Stimulated activated naive B cell treated with anti-CD40 and anti-IgM and Interleukin-4, amounts not matched to agents 10 μg/mL and 1 μg/mL and 100 μg/mL, for 72 hours (primary cell): ENCODE results near the gene ESYT1.
"Not testable (repeated sequence)": the region's sequence is repeated elsewhere in the genome, so short reads cannot be mapped to it uniquely, and the experiment has no call there.

Experiments used
- ATAC-seq, 2 donors: fragments of 150-1000 bp; cut with Tn5 transposase; replicated peaks; 2 replicates each; pipeline ENCODE4 v1.10.0; 2021; ENCODE audit warnings: moderate library complexity in 1 of 2
- DNase-seq: peaks from one replicate; pipeline ENCODE4 v3.0.0; 2021
- H3K27ac Mint-ChIP-seq: one replicate; pipeline ENCODE4 v1.8.0; 2022; ENCODE audit warnings: mild to moderate bottlenecking, mixed read lengths
- H3K27me3 Mint-ChIP-seq, 2 donors: one replicate each; pipeline ENCODE4 v1.8.0; 2022; ENCODE audit warnings: mixed read lengths in 2 of 2
- H3K36me3 Mint-ChIP-seq, 2 donors: one replicate each; pipeline ENCODE4 v1.8.0; 2022; ENCODE audit warnings: mixed read lengths in 2 of 2, mild to moderate bottlenecking in 1 of 2
- H3K4me1 Mint-ChIP-seq, 2 donors: one replicate each; pipeline ENCODE4 v1.8.0; 2022; ENCODE audit warnings: mixed read lengths in 2 of 2, mild to moderate bottlenecking in 1 of 2
- H3K4me3 Mint-ChIP-seq, 2 donors: one replicate each; pipeline ENCODE4 v1.8.0; 2022; ENCODE audit warnings: mild to moderate bottlenecking in 2 of 2, mixed read lengths in 2 of 2, moderate library complexity in 1 of 2
- H3K9me3 Mint-ChIP-seq, 2 donors: one replicate each; pipeline ENCODE4 v1.8.0; 2022; ENCODE audit warnings: mixed read lengths in 2 of 2, mild to moderate bottlenecking in 1 of 2

The ESYT1 gene

DNA sequence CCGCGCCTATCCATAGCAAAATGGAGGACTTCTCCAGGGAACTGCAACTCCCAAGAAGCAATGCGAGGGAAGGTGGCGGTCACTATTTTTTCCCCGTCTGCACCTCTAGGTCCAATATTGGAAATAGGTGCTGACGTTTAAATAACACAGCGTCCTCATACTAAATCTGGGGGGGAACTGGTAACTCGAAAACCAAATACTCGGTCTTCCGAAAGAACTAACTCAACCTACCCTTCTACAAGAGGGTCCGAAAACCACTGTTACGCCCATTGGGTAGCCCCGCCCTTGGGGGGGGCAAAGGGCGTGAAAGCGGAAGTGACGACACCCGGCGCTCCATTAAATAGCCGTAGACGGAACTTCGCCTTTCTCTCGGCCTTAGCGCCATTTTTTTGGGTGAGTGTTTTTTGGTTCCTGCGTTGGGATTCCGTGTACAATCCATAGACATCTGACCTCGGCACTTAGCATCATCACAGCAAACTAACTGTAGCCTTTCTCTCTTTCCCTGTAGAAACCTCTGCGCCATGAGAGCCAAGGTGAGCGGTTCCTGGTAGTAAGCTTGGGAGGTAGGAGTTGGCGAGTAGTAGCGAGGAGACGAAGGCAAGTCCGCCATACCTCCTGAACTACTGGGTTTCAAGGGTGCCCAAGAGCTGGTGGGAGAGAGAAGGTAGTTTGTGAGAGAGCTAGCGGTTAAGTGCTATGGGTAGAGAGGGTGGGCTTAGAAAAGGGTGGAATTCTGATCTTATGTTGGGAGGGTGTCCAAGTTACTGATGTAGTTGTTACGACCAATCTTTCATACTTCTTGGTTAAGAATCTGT, 11.6 kb upstream of the ESYT1 start, which contains the start of gene RPL41:
Gene RPL41, plus strand, starts transcription at position 367 of the 815 bp plus-strand sequence.
- Mint-ChIP-seq H3K9me3 (no peaks in the 10 kb centered on the region), H3K4me3 (peak within 1 kb of the TSS; percentile 99 to 100), H3K36me3 (peaks cover 42 to 61% of the 10 kb centered on the region in 2 donors), H3K4me1 (peaks cover 29 to 51% of the 10 kb centered on the region in 2 donors), H3K27ac (peak within 1 kb of the TSS; percentile 100), H3K27me3 (peaks cover 0 to 4% of the 10 kb centered on the region in 2 donors)
- DNase-seq (peak; percentile 89), ATAC-seq (peak; percentile 50 to 61)

DNA sequence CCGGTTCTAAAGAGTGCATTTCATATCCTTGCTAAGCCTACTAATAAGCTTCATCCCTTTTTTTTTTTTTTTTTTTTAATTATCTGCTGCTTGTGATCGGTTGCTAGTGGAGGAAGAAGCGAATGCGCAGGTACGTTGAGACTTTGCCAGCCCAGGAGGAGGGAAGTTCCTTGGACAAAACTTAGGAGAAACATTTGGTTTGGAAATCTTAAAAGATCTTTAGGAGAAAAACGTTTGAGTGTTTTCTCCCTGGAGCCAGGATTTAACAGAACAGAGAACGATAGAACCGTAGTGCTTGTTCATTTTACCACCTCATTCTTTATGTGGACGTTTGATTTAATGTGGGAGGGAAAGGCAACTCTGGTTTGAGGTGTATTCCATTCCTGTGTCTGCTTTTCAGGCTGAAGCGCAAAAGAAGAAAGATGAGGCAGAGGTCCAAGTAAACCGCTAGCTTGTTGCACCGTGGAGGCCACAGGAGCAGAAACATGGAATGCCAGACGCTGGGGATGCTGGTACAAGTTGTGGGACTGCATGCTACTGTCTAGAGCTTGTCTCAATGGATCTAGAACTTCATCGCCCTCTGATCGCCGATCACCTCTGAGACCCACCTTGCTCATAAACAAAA, 10.9 kb upstream of the ESYT1 start:
- Mint-ChIP-seq H3K4me1 (peaks cover 29 to 55% of the 10 kb centered on the region in 2 donors), H3K27ac (peak overlapping the region; percentile 100), H3K36me3 (peaks cover 44 to 63% of the 10 kb centered on the region in 2 donors), H3K4me3 (peak overlapping the region; percentile 99 to 100)
- not testable (repeated sequence) for DNase-seq, H3K9me3 Mint-ChIP-seq, H3K27me3 Mint-ChIP-seq, ATAC-seq

DNA sequence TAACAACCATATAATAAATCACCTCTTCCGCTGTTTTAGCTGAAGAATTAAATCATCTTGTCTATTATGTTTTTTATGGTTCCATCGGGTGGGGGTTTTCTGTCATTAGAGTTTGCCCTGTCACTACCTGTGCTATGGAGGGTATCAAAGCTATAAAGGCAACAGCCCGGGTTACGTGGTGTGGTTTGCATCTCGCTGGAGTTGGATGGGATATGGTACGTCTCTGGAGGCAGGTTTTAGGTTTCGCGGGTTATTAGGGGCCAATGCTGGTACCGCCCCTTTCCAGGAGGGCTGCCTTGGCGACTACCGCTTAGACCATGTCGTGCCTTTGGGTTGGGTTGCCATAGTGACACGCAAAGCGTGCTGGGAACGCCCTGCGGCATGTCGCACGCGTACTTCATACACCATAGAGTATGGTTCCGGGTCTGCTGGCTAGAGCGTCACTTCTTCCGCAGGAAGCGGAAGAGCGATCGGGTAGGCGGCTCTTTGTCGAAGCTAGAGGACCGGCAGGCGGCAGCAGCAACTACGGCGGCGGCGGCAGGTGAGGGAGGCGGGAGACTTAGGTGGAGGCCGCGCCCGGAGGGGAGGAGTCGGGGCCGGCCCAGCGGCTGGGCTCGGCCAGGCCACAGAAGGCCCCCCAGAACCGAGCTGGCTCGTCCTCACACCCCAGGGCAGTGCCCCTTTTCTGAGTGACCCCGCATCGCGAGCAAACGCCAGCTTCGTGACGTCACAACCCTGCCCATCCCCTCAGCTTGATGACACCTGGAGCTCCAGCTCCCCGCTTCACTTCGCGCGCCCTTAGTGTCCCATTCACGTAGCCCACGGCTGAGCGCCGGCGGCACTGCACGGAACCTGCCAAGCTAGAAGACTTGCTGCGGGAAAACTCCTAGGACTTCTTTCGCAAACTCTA, 10.0 kb upstream of the ESYT1 start, which contains the start of gene ZC3H10:
Gene ZC3H10, plus strand, starts transcription at position 489 of the 910 bp plus-strand sequence. CDS start 2,297 bp downstream, outside the sequence.
- Mint-ChIP-seq H3K9me3 (no peaks in the 10 kb centered on the region), H3K4me3 (peak within 1 kb of the TSS; percentile 99 to 100), H3K4me1 (peaks cover 29 to 55% of the 10 kb centered on the region in 2 donors), H3K36me3 (peaks cover 39 to 55% of the 10 kb centered on the region in 2 donors), H3K27me3 (peaks cover 0 to 4% of the 10 kb centered on the region in 2 donors), H3K27ac (peak within 1 kb of the TSS; percentile 100)
- DNase-seq (peak; percentile 98), ATAC-seq (peak; percentile 86 to 88)

DNA sequence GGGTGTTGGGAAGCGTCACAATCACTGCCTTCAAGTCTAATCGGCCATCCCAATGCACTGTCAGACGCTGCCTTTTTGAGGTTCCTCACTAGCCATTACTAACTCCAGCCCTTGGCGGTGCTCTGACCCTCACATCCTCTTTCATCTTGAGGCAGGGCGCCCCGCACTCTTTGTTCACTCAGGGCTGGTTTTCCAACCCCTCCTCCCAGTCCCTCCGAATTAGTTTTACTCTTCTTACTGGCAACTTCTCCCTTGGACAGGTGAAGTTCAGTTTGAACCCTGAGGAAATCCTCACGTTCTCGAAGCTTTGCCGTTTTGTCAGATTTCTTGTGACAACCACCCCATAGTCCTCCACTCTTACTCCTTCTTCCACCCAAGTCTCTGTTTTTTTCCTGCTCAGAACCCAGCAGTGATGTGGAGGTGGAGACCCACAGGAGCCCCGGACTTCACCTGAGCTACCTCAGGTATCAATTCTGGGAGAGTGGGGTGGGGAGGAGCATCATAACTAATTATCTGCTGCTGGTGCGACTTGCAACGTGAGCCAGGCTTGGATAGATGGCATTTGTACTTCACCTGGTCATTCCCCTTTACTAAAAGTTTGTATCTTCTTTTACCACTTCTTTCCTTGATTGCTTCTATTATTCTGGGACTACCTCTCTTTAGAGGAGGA, 9.2 kb upstream of the ESYT1 start:
- H3K27me3 Mint-ChIP-seq: peaks cover 0 to 4% of the 10 kb centered on the region in 2 donors
- H3K36me3 Mint-ChIP-seq: peaks cover 31 to 49% of the 10 kb centered on the region in 2 donors
- ATAC-seq (peak; percentile 12 to 20), DNase-seq (no peak)
- H3K4me1 Mint-ChIP-seq: peaks cover 27 to 48% of the 10 kb centered on the region in 2 donors
- peak overlapping the region; percentile 100 for H3K27ac Mint-ChIP-seq
- peak overlapping the region; percentile 99 to 100 for H3K4me3 Mint-ChIP-seq
- H3K9me3 Mint-ChIP-seq: no peaks in the 10 kb centered on the region

DNA sequence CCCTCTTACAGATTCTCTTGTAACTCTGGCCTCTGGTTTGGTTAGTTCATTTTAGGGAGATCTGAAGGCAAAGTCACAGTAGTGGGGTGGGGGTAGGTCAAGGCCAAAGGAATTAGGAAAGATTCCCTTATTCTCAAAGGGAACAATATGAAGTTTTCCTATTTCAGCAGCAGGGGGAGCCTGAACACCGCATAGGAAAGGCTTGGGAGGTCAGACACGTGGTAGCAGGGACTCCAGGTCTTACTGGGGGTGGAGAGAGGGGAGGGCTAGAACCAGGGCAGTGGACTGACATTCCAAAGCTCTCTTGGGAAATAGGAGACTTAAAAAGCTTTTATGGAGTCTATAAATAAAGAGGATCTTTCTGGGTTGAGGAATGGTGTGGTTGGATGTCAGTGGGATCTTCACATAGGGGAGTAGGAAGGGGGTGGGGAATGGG, 8.7 kb upstream of the ESYT1 start:
- H3K9me3 Mint-ChIP-seq: no peaks in the 10 kb centered on the region
- DNase-seq (peak; percentile 39), ATAC-seq (no peak)
- H3K4me3 Mint-ChIP-seq: peak overlapping the region; percentile 99 to 100
- H3K4me1 Mint-ChIP-seq: peaks cover 31 to 48% of the 10 kb centered on the region in 2 donors
- H3K27me3 Mint-ChIP-seq: peaks cover 0 to 4% of the 10 kb centered on the region in 2 donors
- H3K36me3 Mint-ChIP-seq: peaks cover 29 to 49% of the 10 kb centered on the region in 2 donors
- H3K27ac Mint-ChIP-seq: peak overlapping the region; percentile 100

DNA sequence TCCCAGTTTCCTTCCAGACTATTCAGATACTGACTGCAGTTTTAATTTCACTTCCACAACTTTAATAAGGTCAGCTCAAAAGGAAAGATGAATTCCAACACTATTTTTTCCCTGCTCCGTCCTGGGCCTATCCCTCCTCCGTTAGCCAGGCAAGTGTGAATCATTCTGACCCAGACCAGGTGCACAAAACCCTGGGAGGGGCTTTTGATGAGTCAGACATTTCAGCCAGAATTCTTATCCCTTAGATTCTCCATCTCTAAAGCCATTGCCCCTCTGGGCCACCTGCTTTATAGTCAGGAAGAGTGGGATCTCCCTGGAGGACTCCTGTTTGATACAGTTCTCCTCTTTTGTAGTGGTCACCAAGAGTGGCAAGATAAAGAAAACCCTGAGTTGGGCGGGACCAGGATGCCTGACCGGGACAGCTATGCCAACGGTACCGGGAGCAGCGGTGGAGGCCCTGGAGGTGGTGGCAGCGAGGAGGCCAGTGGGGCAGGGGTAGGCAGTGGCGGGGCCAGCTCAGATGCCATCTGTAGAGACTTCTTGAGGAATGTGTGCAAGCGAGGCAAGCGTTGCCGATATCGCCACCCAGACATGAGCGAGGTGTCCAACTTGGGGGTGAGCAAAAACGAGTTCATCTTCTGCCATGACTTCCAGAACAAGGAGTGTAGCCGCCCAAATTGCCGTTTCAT, 7.8 kb upstream of the ESYT1 start:
- H3K4me1 Mint-ChIP-seq: peaks cover 32 to 46% of the 10 kb centered on the region in 2 donors
- peak overlapping the region; percentile 51 for H3K27ac Mint-ChIP-seq
- ATAC-seq: no peak
- peaks cover 0 to 4% of the 10 kb centered on the region in 2 donors for H3K27me3 Mint-ChIP-seq
- H3K4me3 Mint-ChIP-seq: peak overlapping the region in 1 of 2 donors; percentile 28
- H3K36me3 Mint-ChIP-seq: peaks cover 29 to 49% of the 10 kb centered on the region in 2 donors
- no peak for DNase-seq
- no peaks in the 10 kb centered on the region for H3K9me3 Mint-ChIP-seq

DNA sequence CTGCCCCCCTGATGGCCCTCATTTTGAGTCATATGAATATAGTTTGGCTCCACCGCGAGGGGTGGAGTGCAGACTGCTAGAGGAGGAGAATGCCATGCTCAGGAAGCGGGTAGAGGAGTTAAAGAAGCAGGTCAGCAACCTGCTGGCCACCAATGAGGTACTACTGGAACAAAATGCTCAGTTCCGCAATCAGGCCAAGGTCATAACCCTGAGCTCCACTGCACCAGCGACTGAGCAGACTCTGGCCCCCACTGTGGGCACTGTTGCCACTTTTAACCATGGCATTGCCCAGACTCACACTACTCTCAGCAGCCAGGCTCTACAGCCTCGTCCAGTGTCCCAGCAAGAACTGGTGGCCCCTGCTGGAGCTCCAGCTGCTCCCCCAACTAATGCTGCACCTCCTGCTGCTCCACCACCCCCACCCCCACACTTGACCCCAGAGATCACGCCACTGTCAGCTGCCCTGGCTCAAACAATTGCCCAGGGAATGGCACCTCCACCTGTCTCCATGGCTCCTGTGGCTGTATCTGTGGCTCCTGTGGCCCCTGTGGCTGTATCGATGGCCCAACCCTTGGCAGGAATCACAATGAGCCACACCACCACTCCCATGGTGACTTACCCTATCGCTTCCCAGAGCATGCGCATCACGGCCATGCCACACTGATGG, 6.7 kb upstream of the ESYT1 start:
- no peak for DNase-seq
- H3K27ac Mint-ChIP-seq: peak overlapping the region; percentile 73
- ATAC-seq: no peak
- H3K36me3 Mint-ChIP-seq: peaks cover 29 to 52% of the 10 kb centered on the region in 2 donors
- H3K9me3 Mint-ChIP-seq: no peaks in the 10 kb centered on the region
- peaks cover 36 to 46% of the 10 kb centered on the region in 2 donors for H3K4me1 Mint-ChIP-seq
- no peak overlapping the region for H3K4me3 Mint-ChIP-seq
- peaks cover 0 to 4% of the 10 kb centered on the region in 2 donors for H3K27me3 Mint-ChIP-seq

DNA sequence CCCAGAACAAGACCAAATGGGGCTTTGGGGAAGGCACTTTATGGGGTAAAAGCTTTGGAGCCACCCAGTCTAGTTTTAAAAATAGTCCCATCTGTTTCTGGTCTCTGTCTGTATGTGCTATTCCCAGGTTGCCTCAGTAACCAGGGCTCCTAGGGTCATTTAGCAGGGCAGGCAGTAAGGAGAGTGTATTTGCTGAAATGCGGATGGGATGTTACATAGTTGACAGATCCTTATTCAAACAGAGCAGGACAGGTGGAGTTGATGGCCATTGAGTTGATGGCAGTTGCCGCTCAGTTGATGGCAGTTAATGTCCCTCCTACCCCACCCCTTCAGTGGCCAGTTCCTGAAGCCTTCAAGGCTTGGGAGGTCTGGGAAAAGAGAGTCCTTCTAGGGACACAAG, 5.4 kb upstream of the ESYT1 start:
- no peak overlapping the region for H3K4me3 Mint-ChIP-seq
- H3K4me1 Mint-ChIP-seq: peaks cover 44 to 53% of the 10 kb centered on the region in 2 donors
- H3K36me3 Mint-ChIP-seq: peaks cover 17 to 39% of the 10 kb centered on the region in 2 donors
- ATAC-seq: no peak
- no peaks in the 10 kb centered on the region for H3K9me3 Mint-ChIP-seq
- H3K27me3 Mint-ChIP-seq: no peaks in the 10 kb centered on the region
- DNase-seq: no peak
- H3K27ac Mint-ChIP-seq: no peak overlapping the region

DNA sequence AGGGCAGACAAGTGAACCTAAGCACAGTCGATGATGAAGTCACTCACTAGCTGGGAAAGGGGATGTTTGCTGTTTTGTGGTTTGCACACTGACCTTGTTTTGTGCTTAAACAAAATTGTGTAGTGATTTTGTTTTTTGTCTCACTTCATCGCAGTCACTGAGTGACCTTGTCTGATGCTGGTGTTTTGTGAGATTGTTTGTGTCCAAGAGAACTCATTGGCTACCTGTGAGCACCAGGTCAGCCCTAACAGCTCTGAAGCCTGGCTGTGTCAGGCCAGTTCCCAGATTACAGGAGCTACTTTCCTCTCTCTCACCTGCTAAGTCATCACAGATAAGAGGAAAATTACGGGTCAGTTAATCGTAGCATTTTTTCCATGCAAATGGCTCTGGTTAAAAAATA, 3.9 kb upstream of the ESYT1 start:
- ATAC-seq: no peak
- no peak overlapping the region for H3K27ac Mint-ChIP-seq
- H3K36me3 Mint-ChIP-seq: peaks cover 16 to 34% of the 10 kb centered on the region in 2 donors
- no peaks in the 10 kb centered on the region for H3K27me3 Mint-ChIP-seq
- no peaks in the 10 kb centered on the region for H3K9me3 Mint-ChIP-seq
- no peak for DNase-seq
- H3K4me3 Mint-ChIP-seq: no peak overlapping the region
- peaks cover 36 to 52% of the 10 kb centered on the region in 2 donors for H3K4me1 Mint-ChIP-seq

DNA sequence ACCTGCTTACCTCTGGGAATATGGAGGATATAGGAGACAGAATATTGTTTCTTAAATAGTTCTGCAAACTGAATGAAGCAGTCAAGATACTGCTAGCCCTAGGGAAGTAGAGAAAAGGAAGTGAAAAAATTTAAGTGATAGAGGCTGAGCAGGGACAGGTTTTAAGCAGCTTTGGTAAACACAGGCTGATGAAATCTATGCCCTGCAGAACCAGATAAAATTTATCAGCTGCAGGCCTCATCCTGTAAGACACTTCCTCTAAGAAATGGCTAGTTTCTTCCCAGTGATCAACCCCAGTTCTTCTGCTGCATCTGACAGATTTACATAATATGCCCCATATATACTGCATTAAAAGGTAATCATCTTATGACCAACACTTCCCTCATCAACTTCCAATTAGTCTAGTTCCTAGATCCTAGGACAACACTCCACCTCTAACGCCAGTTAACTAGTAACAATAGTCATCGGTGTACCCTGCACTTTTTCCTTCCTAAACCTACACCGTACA, 1.3 kb upstream of the ESYT1 start:
- ATAC-seq (peak; percentile 20 to 25), DNase-seq (no peak)
- no peaks in the 10 kb centered on the region for H3K9me3 Mint-ChIP-seq
- H3K4me1 Mint-ChIP-seq: peaks cover 42 to 60% of the 10 kb centered on the region in 2 donors
- no peaks in the 10 kb centered on the region for H3K27me3 Mint-ChIP-seq
- H3K27ac Mint-ChIP-seq: peak overlapping the region; percentile 89
- peaks cover 22 to 31% of the 10 kb centered on the region in 2 donors for H3K36me3 Mint-ChIP-seq
- H3K4me3 Mint-ChIP-seq: peak overlapping the region; percentile 52 to 100

DNA sequence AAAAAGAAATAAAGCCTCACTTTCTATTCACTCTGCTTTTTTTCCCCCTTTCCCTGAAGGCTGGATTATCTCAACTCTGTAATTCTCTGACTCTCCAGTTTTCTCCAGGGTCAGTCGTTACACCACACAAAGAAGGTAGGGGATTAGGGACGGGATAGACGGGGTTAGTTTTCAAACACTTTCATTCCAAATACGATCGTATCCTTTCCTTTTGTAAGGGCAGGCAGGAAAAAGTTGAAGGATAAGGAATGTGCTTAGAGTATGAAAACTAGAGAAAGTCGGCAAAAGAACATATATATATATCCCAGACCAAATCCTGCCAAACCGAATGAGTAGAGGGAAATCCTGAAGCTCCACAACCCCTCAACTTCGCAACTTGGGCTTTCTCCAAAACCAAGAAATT, 581 bp upstream of the ESYT1 start:
- H3K36me3 Mint-ChIP-seq: peaks cover 25 to 36% of the 10 kb centered on the region in 2 donors
- H3K27ac Mint-ChIP-seq: peak overlapping the region; percentile 96
- DNase-seq: no peak
- no peak for ATAC-seq
- H3K9me3 Mint-ChIP-seq: no peaks in the 10 kb centered on the region
- H3K4me3 Mint-ChIP-seq: peak overlapping the region; percentile 98 to 100
- H3K27me3 Mint-ChIP-seq: no peaks in the 10 kb centered on the region
- H3K4me1 Mint-ChIP-seq: peaks cover 49 to 64% of the 10 kb centered on the region in 2 donors

DNA sequence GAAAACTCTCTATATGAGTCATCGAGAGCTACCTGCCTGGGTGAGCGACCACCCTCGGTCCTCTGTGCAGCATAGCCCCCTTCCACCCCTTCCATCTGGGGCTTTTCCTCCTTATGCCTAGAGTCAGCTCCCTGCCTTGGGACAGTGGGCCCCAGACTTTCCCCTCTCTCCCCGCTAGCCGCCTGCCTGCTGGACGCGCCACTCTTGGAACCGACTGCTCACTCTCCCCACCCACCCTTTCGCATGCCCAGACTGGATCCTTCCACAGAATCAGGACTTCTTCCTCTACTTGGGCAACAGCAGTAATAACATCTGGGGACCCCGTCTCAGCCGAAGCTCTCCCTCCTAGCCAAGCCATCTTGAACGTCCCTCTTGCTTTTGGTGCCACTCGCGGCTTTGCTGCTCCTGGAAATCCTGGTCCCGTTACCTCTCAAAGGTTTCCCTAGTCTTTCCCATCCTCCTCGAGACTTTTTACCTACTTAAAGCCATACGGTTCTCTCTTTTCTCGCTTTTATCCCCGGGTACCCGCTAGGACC, 671 bp downstream of the ESYT1 start:
- Mint-ChIP-seq H3K36me3 (peaks cover 32 to 42% of the 10 kb centered on the region in 2 donors), H3K4me1 (peaks cover 48 to 67% of the 10 kb centered on the region in 2 donors), H3K27me3 (no peaks in the 10 kb centered on the region), H3K9me3 (no peaks in the 10 kb centered on the region), H3K27ac (peak overlapping the region; percentile 96), H3K4me3 (peak overlapping the region; percentile 98 to 100)
- DNase-seq (no peak), ATAC-seq (peak in 1 of 2 donors; percentile 0)
